ENCODE results near the gene HTT-AS. TPM values are rescaled to one million over a fixed set of nuclear protein-coding genes. Genes with fewer than 3 reads are reported as not detected.

The HTT-AS gene
- total and polyA plus RNA-seq, 2 of the 8 experiments (the other 6 are each of a cell fraction or from before 2014, with no cell fraction given): not detected

DNA sequence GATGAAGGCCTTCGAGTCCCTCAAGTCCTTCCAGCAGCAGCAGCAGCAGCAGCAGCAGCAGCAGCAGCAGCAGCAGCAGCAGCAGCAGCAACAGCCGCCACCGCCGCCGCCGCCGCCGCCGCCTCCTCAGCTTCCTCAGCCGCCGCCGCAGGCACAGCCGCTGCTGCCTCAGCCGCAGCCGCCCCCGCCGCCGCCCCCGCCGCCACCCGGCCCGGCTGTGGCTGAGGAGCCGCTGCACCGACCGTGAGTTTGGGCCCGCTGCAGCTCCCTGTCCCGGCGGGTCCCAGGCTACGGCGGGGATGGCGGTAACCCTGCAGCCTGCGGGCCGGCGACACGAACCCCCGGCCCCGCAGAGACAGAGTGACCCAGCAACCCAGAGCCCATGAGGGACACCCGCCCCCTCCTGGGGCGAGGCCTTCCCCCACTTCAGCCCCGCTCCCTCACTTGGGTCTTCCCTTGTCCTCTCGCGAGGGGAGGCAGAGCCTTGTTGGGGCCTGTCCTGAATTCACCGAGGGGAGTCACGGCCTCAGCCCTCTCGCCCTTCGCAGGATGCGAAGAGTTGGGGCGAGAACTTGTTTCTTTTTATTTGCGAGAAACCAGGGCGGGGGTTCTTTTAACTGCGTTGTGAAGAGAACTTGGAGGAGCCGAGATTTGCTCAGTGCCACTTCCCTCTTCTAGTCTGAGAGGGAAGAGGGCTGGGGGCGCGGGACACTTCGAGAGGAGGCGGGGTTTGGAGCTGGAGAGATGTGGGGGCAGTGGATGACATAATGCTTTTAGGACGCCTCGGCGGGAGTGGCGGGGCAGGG is 711 bp upstream of the HTT-AS start:
- Histone ChIP-seq H2BK120ac (replicated peaks; ENCODE audit: low read depth, low read length) (no peak overlapping the region), H3K23me2 (ENCODE audit: low read depth, low read length) (peaks cover 9% of the 10 kb centered on the region), H3K9me3 (ENCODE audit: insufficient read depth in 2 of 2, low read depth in 1 of 2, low read length in 1 of 2) (no peaks in the 10 kb centered on the region), H3K4me2 (ENCODE audit: insufficient read depth in 1 of 2, low read depth in 2 of 2, low read length in 2 of 2) (peak overlapping the region; percentile 69 to 93), H2BK15ac (ENCODE audit: low read length) (no peak overlapping the region), H3K79me2 (ENCODE audit: control insufficient read depth in 1 of 2, insufficient read depth in 2 of 2, low read length in 2 of 2) (peaks cover 19 to 45% of the 10 kb centered on the region in 2 experiments), H3K18ac (ENCODE audit: extremely low read depth, low read length) (no peak overlapping the region; the same call in 1 of the 2 replicates), H4K5ac (ENCODE audit: insufficient read length, low read depth, low read length) (peak overlapping the region; percentile 84), H3K9ac (replicated peaks in 1 of 4; ENCODE audit: extremely low read depth in 1 of 4, low read depth in 3 of 4, low read length in 3 of 4) (peak overlapping the region; percentile 82 to 89 (median 84)), H3K14ac (ENCODE audit: insufficient read length) (no peak overlapping the region), H2BK12ac (ENCODE audit: low read depth, low read length) (no peak overlapping the region), H3K56ac (replicated peaks; ENCODE audit: insufficient read length, low read depth, low read length) (peak overlapping the region; percentile 77), H3K36me3 (ENCODE audit: control insufficient read depth in 2 of 4, insufficient read depth in 4 of 4, low read length in 3 of 4) (no peaks in the 10 kb centered on the region), H3K27ac (ENCODE audit: low read depth, low read length) (peak overlapping the region; percentile 65; the same call in 1 of the 2 replicates), H4K8ac (ENCODE audit: extremely low read depth, insufficient read depth, low read length) (peak overlapping the region; percentile 99), H2AFZ (ENCODE audit: low read length) (no peak overlapping the region; the same call in 1 of the 2 replicates), H2BK20ac (ENCODE audit: low read length) (no peak overlapping the region), H4K91ac (replicated peaks; ENCODE audit: insufficient read length, low read length) (no peak overlapping the region), H3K4me1 (replicated peaks in 1 of 4; ENCODE audit: control insufficient read depth in 3 of 4, insufficient read depth in 4 of 4, low read length in 3 of 4) (peaks cover 2 to 5% (median 3%) of the 10 kb centered on the region in 4 experiments; a peak in 6 of 7 replicates), H3K27me3 (replicated peaks in 1 of 4; ENCODE audit: control insufficient read depth in 3 of 4, extremely low read depth in 1 of 4, insufficient read depth in 3 of 4, low read length in 3 of 4) (no peaks in the 10 kb centered on the region), H3K23ac (ENCODE audit: insufficient read length) (no peak overlapping the region), H3K79me1 (ENCODE audit: low read depth, low read length) (peaks cover 11% of the 10 kb centered on the region), H2AK5ac (ENCODE audit: low read depth, low read length) (no peak overlapping the region), H2BK5ac (ENCODE audit: low read depth, low read length) (peak overlapping the region; percentile 24; the same call in 1 of the 2 replicates), H3K4me3 (ENCODE audit: extremely low read depth in 1 of 4, insufficient read depth in 2 of 4, low read depth in 3 of 4, low read length in 4 of 4) (peak overlapping the region; percentile 77 to 91 (median 82)), H3K4ac (replicated peaks; ENCODE audit: insufficient read length, low read depth, low read length) (no peak overlapping the region), H4K20me1 (replicated peaks in 1 of 2; ENCODE audit: control insufficient read depth in 1 of 2, insufficient read depth in 2 of 2, low read length in 2 of 2) (peaks cover 10 to 15% of the 10 kb centered on the region in 2 experiments)
- DNase-seq (ENCODE audit: low read depth in 1 of 2, low spot score in 2 of 2): peak; percentile 31 to 79
- CTCF ChIA-PET (ENCODE audit: partially characterized antibody): interaction anchor here (2.0 kb wide), 1 partner anchor 28 kb away, joined by 5 read pairs; no protein-coding TSS in a partner anchor
- WGBS, 2 experiments (ENCODE audit: extremely low coverage in 1 of 2, insufficient coverage in 1 of 2, insufficient read length in 1 of 2, insufficient replicate concordance in 2 of 2, low coverage in 1 of 2, low lambda C conversion rate in 2 of 2, missing lambda C conversion rate in 1 of 2): 1% methylated on average over 21 of the region's 60 CpGs; no CpG with 5 or more reads in 1 of the 2 experiments
- POLR2A ChIA-PET (ENCODE audit: partially characterized antibody): interaction anchor here (0.6 to 1.7 kb wide), 8 partner anchors 8 to 459 kb away, joined by 3 to 4 read pairs (median 4); no protein-coding TSS in a partner anchor
- FAIRE-seq: no peak
- TF ChIP-seq FOSL1 (IDR thresholded peaks at IDR 0.05; ENCODE audit: insufficient read depth, low read depth, low read length): no peak
- TF ChIP-seq SP2 (IDR thresholded peaks at IDR 0.05; ENCODE audit: low read length): no peak
- no peak for TF ChIP-seq SUZ12 (IDR thresholded peaks at IDR 0.05; ENCODE audit: low read length)
- TF ChIP-seq JUND (IDR thresholded peaks at IDR 0.05; ENCODE audit: low read length): no peak
- no peak for TF ChIP-seq HDAC6 (IDR thresholded peaks at IDR 0.05; ENCODE audit: low read depth, low read length)
- TF ChIP-seq BACH1 (IDR thresholded peaks at IDR 0.05; ENCODE audit: low read length): no peak
- TF ChIP-seq SP4 (IDR thresholded peaks at IDR 0.05; ENCODE audit: low read length): no peak
- TF ChIP-seq CREB1 (IDR thresholded peaks at IDR 0.05): no peak
- TF ChIP-seq SRF (IDR thresholded peaks at IDR 0.05; ENCODE audit: low read depth, low read length): no peak
- no peak for TF ChIP-seq RAD21 (IDR thresholded peaks at IDR 0.05 in 1 of 2, conservative IDR thresholded peaks at IDR 0.05 in 1 of 2; ENCODE audit: low read depth in 2 of 2, low read length in 2 of 2)
- peak; percentile 18 for TF ChIP-seq ASH2L (IDR thresholded peaks at IDR 0.05; ENCODE audit: low read length)
- TF ChIP-seq KDM1A (IDR thresholded peaks at IDR 0.05; ENCODE audit: borderline replicate concordance, low read length): no peak
